EH (cell line): ENCODE data around the gene FAM193A.
A peak's percentile ranks its signal among the peaks of the same experiment; 100 is the strongest.
"Not testable (repeated sequence)": the region's sequence is repeated elsewhere in the genome, so short reads cannot be mapped to it uniquely, and the experiment has no call there.

Experiments used
- DNase-seq: peaks from one replicate; pipeline ENCODE4 v3.0.0-alpha.2; 2015; ENCODE audit warnings: low read depth

The FAM193A gene

DNA sequence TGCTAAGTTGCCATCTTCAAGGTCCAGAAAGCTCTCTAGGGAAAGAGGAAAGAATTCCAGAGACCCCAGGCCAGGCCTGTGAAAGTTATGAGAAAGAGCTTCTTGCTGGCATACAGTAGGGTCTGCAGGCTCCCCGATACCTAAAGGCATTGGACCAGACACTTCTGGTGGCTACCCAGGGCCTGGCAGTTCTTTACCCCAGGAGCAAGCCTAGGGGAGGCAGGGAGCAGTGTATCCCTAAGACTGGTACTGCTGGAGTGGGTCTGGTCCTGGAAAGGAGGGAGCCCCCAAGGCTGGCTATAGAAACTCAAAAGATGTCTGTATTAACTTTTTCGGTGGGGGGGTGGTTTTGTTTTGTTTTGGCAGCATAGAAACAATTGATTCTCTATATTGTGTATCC is 19.8 kb upstream of the FAM193A start:
- no peak for DNase-seq

DNA sequence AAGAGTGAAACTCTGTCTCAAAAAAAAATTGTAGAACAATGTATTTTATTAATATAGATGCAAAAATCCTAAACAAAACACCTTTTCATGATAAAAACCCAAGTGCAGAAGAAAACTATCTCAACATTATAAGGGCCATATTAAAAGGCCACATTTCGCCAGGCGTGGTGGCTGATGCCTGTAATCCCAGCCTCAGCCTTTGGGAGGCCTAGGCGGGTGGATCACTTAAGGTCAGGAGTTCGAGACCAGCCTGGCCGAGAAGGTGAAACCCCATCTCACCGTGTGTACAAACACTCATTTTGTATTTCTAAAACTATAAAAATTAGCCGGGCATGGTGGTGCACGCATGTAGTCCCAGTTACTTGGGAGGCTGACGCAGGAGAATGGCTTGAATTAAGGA is 9.9 kb upstream of the FAM193A start:
- no peak for DNase-seq

DNA sequence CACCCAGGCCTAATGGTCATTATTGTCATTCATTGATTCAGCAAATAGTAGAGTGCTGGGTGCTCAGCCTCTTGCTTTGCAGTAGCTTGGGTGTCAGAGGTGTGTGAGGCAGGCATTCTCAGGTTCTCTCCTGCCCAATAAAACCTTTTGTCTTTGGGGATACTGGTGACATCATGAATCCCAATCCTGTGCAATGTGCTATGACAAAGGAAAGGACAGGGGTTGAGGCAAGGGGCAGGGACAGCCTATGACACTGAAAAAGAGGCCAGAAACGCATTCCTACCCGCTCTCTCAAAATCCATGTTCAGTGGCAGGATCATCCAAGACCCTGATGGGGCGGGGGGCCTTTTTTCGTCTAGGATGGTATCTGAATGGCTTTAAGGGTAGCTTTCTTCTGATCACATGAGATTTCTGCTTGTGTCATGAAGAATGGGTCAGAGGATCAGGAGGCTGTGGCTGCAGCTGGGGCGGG is 1.5 kb upstream of the FAM193A start:
- DNase-seq: peak; percentile 20

DNA sequence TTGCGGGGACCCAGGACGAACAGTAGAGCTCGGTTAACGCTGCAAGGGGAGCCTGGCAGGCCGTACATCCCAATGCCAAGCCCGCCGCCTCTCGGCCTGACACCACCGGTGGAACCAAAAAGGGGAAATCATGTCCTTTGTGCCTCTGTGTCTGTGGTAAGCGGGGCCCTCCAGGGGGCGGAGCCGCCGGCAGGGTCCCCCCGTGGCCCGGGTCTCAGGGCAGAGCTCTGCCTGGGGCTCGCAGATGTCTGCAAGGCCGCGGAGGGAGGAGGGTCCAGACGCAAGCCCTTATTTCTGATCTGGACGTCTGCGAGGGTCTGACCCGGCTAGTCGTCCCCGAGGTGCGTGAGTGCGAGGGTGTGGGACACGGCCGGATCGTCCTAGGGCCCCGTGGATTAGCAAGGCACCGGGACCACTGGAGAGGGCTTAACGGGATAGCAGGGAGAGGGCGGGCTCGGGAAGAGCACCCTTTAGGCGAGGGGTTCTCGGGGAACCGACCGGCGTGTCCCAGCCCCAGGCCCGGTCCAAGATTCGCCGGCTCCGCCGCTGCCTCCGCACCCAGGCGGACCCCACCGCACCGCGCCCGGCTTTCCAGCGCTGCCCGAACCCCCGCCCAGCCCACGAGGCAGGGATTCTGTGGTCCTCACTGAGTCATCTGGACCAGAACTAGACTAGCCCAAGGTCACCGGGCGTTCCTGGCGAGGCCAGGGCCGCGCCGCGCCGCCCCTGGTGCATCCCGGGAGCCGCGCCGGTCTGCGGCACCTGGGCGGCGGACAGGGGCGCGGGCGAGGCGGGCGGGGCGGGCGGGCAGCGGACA is 863 bp upstream of the FAM193A start:
- peak; percentile 34 for DNase-seq

GRCh38 chr4:2537011-2537830 is 774 bp downstream of the FAM193A start:
- DNase-seq: peak; percentile 46

GRCh38 chr4:2543580-2544191 is 7.2 kb downstream of the FAM193A start:
- DNase-seq: not testable (repeated sequence)

DNA sequence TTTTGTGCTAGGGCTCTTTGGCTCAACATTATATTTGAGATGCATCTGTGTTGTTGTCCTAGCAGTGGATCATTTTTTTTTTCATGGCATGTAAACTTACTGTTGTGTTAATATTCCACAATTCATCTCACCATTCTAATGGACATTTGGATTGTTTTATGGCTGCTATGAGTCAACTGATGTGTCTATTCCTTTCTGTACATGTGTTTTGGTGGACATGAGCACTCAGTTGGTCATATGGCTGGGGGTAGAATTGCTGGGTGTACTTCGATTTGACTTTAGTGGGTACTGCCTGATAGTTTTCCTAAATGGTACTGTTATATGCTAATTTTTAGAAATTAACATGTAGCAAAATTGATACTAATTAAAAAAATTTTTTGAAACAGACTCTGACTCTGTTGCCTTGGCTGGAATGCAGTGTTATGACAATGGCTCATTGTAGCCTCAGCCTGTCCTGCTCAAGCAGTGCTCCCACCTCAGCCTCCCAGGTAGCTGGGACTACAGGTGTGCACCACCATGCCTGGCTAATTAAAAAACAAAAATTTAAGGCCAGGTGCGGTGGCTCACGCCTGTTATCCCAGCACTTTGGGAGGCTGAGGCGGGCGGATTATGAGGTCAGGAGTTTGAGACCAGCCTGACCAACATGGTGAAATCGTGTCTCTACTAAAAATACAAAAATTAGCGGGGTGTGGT is 9.0 kb downstream of the FAM193A start:
- no peak for DNase-seq

- no peak for DNase-seq
Measured at GRCh38 chr4:2546286-2546823, 9.9 kb downstream of the FAM193A start.

DNA sequence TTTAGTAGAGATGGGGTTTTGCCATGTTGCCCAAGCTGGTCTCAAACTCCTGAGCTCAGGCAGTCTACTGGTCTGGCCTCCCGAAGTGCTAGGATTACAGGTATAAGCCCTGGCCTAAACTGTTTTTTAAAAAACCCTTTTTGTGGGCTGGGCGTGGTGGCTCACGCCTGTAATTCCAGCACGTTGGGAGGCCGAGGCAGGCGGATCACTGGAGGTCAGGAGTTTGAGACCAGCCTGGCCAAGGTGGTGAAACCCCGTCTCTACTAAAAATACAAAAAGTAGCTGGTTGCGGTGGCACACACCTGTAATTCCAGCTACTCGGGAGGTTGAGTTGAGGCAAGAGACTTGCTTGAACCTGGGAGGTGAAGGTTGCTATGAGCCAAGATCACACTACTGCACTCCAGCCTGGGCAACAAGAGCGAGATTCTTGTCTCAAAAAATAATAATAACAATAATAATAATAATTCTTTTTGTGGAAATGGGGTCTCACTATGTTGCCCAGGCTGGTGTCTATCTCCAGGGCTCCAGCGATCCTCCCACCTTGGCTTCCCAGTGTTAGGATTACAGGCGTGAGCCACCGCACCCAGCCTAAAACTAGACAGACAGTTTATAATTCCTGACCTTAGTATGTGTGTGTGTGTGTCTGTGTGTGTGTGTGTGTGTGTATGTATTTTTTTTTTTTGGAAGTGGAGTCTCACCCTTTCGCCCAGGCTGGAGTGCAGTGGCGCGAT is 10.7 kb downstream of the FAM193A start:
- DNase-seq: not testable (repeated sequence)

- no peak for DNase-seq
Measured at GRCh38 chr4:2551118-2551517, 14.7 kb downstream of the FAM193A start.

GRCh38 chr4:2552806-2553205 is 16.4 kb downstream of the FAM193A start:
- DNase-seq: no peak

- DNase-seq: no peak
Measured at GRCh38 chr4:2558301-2558700, 21.9 kb downstream of the FAM193A start.

DNA sequence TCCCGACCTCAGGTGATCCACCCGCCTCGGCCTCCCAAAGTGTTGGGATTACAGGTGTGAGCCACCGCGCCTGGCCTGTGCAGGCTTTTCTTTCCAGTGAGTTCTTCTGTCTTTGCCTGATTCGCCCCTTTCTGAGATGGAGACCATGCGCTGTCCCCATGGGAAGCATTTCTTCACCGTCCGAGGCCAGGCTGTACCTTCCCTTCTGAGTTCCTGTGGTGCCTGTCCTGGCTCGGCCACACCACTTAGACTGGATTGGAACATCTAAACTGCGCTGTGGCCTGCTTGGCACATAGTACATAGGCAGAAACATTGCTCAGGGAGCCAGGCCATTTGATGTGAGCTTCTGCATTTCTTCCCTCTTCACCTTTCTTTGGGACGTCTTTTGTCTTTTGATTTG is 23.7 kb downstream of the FAM193A start:
- DNase-seq: no peak

DNA sequence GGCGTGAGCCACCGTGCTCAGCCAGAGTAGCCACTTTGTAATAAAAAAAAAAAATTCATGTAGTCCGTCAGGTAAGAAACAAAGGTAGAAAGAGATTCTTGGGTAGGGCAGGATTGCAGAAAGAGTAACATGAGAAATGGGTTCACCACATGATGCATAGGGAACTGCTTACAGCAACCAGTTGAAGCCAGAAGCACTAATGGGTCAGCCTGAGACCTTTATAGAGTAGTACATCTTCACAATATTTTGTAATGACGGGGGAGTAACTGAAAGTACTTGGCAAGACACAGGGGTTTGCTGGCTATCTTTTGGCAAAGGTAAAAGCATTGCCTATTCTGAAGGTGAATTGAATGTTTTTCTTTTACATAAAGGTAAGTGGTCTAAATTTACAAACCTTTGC is 29.1 kb downstream of the FAM193A start:
- no peak for DNase-seq

GRCh38 chr4:2570036-2570435 is 33.6 kb downstream of the FAM193A start:
- DNase-seq: no peak

DNA sequence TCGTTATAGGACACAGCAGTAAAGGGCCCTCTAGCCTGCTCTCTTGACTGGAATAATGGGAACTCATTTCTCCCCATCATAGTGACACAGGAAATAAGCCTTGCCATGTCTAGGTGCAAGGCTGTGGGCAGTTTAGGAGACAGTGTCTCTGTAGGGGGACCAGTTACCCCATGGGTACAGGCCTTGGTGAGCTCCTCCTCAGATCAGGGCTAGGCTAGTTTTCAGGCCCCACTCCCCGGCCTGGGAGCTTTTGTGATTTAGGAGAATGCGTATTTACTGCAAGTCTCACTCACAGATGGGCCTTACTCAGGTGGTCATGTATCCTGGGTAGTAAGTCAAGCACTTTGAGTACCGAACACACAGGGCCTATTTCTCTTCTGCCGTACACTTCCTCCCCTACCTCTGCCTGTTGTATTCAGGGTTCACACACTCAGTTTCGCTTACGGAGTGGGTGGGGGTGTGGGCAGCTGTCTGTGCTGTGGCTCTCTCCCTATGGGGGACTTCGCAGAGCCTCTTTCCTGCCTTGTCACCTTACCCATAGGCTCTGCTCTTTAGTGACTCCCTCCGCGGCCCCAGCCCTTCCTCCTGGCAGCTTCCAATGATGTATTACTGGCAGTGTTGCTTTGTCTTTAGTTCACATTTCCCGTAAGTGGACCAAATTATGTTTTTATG is 34.2 kb downstream of the FAM193A start:
- DNase-seq: no peak

GRCh38 chr4:2572076-2572475 is 35.6 kb downstream of the FAM193A start:
- no peak for DNase-seq

DNA sequence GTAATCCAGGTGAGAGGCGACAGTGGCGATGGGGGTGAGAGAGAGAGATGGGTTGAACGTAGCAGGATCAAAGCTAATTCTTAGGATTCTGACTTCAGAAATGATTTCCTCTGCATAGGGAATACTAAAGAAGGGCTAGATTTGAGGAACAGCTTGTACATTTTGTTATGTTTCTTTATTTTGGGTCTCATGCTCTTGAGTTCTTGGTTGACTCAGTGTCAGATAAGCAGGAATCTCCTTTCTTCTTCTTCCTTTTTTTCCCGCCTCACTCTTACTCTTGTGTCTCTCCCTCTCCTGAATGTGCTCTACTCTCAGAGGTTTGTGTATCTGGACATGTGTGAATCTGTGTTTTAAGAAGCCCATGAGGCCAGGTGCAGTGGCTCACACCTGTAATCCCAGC is 36.4 kb downstream of the FAM193A start:
- DNase-seq: no peak

DNA sequence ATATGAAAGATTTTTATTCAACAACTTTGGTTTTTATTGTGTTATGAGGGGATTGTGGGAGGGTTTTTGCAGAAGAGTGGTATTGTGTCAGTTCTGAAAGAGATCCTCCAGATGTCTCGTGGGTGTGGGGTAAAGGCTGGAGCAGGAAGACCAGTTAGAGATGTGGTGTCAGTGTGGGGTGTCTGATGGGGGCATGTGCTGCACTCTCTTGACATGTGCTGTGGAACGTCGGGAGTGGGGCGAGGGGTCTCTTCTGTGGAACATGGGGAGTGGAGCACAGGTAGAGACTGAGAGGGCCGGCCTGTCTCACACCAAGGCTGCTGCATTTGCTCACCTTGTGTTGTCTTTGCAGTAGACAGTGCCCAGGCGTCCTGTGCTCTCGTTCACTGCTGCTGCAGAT is 37.6 kb downstream of the FAM193A start:
- no peak for DNase-seq

DNA sequence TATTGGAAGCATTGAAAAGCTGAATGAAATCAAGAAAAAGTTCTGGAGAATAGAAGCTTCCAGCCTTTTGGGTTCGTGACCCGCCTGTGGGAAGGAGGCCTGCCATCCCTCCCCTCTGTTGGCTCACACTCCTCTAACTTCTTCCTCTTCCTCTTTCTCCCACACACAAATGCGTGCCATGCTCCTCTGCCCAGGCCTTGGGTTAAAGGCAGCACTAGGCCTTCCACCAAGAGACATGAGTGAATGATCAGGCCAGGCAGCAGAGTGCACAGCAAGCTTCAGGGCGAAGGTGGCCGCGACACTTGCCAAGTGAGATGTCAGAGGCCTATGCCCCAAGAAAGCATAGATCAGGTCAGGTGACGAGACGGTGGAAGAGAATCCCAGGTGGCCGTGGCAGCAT is 38.4 kb downstream of the FAM193A start:
- no peak for DNase-seq

GRCh38 chr4:2576290-2576689 is 39.8 kb downstream of the FAM193A start:
- DNase-seq: no peak
